ENCODE results near the gene TP63. TPM values are rescaled to one million over a fixed set of nuclear protein-coding genes. Genes with fewer than 3 reads are reported as not detected.
A peak's percentile ranks its signal among the peaks of the same experiment; 100 is the strongest.

Gene TP63
- total RNA-seq, 1 donor from 2014 or later, result 1.1 TPM

DNA sequence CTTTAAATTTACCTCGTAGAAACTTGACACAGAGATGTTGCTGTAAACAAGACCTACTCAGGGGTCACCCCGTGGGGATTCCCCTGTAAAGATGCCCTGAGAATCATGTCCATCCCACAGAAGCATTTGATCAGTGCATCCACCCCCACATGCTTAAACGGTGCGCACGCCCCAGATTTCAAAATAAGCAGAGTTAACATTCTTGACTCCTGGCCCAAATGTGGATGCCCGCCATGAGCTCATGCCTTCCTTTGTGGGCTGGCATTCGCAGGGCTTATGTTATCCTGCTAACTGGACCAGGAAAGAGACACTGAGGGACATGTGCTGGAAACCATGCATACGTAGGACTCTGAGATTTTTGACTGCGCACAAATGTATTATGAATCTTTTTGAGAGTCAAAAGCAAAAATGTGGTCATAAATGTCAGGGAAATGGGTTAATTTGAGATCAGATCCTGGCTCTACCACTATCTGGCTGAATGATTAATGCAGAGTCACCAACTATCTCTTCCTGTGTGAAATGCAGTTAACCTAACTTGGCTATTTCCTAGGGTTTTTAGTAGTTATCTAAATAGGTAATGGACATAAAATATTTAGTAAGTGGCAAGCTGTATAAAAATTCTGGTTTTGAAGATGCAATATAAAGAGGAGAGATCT, 9.1 kb upstream of the TP63 start:
- no peak overlapping the region for H3K27ac ChIP-seq (ENCODE audit: low read depth, low read length)
- no peak for FAIRE-seq
- H2AFZ ChIP-seq (ENCODE audit: low read depth, low read length), result no peak overlapping the region

DNA sequence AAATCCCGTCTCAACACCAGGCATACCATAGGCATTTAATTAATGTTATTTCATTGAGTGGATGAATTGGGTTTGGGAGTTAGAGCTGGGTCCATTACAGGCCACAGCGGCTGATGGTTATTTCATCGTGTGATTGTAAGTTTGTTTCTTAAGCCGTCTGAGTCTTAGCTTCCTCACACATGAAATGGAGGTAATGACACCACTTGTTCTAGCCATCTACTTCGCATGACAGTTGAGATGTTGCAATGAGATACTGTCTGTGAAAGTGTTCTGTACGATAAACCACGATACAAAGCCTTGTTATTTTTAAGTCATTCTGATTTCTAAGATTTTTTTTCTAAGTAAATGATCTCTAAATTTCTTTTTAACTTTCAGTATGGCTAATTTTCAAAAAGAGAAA, 8.6 kb upstream of the TP63 start:
- Histone ChIP-seq H3K9me3 (ENCODE audit: insufficient read depth, low read depth, low read length) (no peaks in the 10 kb centered on the region), H2AFZ (ENCODE audit: low read depth, low read length) (no peak overlapping the region), H3K4me1 (ENCODE audit: insufficient read depth, low read length) (no peaks in the 10 kb centered on the region), H3K79me2 (ENCODE audit: insufficient read depth, low read length) (no peaks in the 10 kb centered on the region), H3K27ac (ENCODE audit: low read depth, low read length) (no peak overlapping the region), H3K9ac (ENCODE audit: low read length) (no peak overlapping the region), H3K4me3 (ENCODE audit: insufficient read depth, low read depth, low read length) (no peak overlapping the region), H3K27me3 (ENCODE audit: insufficient read depth, low read length) (no peaks in the 10 kb centered on the region), H3K4me2 (ENCODE audit: low read length) (no peak overlapping the region), H3K36me3 (ENCODE audit: insufficient read depth, low read length) (no peaks in the 10 kb centered on the region), H4K20me1 (ENCODE audit: insufficient read depth, low read length) (no peaks in the 10 kb centered on the region)
- Mint-ChIP-seq H3K4me3 (ENCODE audit: unreplicated experiment) (no peak overlapping the region), H3K36me3 (ENCODE audit: low read depth, unreplicated experiment) (no peaks in the 10 kb centered on the region), H3K4me1 (ENCODE audit: low read depth, unreplicated experiment) (peaks cover 1% of the 10 kb centered on the region), H3K9me3 (ENCODE audit: unreplicated experiment) (no peaks in the 10 kb centered on the region), H3K27ac (ENCODE audit: unreplicated experiment) (no peak overlapping the region), H3K27me3 (ENCODE audit: low read depth, unreplicated experiment) (no peaks in the 10 kb centered on the region)
- DNase-seq (ENCODE audit: low read depth) (no peak), FAIRE-seq (no peak)
- TF ChIP-seq, protein P1, sequence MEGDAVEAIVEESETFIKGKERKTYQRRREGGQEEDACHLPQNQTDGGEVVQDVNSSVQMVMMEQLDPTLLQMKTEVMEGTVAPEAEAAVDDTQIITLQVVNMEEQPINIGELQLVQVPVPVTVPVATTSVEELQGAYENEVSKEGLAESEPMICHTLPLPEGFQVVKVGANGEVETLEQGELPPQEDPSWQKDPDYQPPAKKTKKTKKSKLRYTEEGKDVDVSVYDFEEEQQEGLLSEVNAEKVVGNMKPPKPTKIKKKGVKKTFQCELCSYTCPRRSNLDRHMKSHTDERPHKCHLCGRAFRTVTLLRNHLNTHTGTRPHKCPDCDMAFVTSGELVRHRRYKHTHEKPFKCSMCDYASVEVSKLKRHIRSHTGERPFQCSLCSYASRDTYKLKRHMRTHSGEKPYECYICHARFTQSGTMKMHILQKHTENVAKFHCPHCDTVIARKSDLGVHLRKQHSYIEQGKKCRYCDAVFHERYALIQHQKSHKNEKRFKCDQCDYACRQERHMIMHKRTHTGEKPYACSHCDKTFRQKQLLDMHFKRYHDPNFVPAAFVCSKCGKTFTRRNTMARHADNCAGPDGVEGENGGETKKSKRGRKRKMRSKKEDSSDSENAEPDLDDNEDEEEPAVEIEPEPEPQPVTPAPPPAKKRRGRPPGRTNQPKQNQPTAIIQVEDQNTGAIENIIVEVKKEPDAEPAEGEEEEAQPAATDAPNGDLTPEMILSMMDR (IDR thresholded peaks at IDR 0.05; ENCODE audit: insufficient read depth, low read depth, low read length), result no peak
- no peak for TF ChIP-seq EZH2 (IDR thresholded peaks at IDR 0.05; ENCODE audit: insufficient read depth, low read length)

More for the DNA sequence above, 9.1 kb upstream of the TP63 start:
- peak; percentile 6 for DNase-seq (ENCODE audit: low read depth)
- Histone ChIP-seq H3K4me2 (ENCODE audit: low read length) (no peak overlapping the region), H3K27me3 (ENCODE audit: insufficient read depth, low read length) (no peaks in the 10 kb centered on the region), H3K4me1 (ENCODE audit: insufficient read depth, low read length) (no peaks in the 10 kb centered on the region), H3K9ac (ENCODE audit: low read length) (no peak overlapping the region), H3K4me3 (ENCODE audit: insufficient read depth, low read depth, low read length) (no peak overlapping the region), H3K9me3 (ENCODE audit: insufficient read depth, low read depth, low read length) (no peaks in the 10 kb centered on the region), H4K20me1 (ENCODE audit: insufficient read depth, low read length) (no peaks in the 10 kb centered on the region), H3K79me2 (ENCODE audit: insufficient read depth, low read length) (no peaks in the 10 kb centered on the region), H3K36me3 (ENCODE audit: insufficient read depth, low read length) (no peaks in the 10 kb centered on the region)
- H3K36me3 Mint-ChIP-seq (ENCODE audit: low read depth, unreplicated experiment), result no peaks in the 10 kb centered on the region
- H3K27ac Mint-ChIP-seq (ENCODE audit: unreplicated experiment), result no peak overlapping the region
- H3K4me1 Mint-ChIP-seq (ENCODE audit: low read depth, unreplicated experiment), result peaks cover 1% of the 10 kb centered on the region
- H3K4me3 Mint-ChIP-seq (ENCODE audit: unreplicated experiment), result no peak overlapping the region
- TF ChIP-seq, protein P1 (IDR thresholded peaks at IDR 0.05; ENCODE audit: insufficient read depth, low read depth, low read length), result no peak
- TF ChIP-seq EZH2 (IDR thresholded peaks at IDR 0.05; ENCODE audit: insufficient read depth, low read length), result no peak
- no peaks in the 10 kb centered on the region for H3K27me3 Mint-ChIP-seq (ENCODE audit: low read depth, unreplicated experiment)
- no peaks in the 10 kb centered on the region for H3K9me3 Mint-ChIP-seq (ENCODE audit: unreplicated experiment)

DNA sequence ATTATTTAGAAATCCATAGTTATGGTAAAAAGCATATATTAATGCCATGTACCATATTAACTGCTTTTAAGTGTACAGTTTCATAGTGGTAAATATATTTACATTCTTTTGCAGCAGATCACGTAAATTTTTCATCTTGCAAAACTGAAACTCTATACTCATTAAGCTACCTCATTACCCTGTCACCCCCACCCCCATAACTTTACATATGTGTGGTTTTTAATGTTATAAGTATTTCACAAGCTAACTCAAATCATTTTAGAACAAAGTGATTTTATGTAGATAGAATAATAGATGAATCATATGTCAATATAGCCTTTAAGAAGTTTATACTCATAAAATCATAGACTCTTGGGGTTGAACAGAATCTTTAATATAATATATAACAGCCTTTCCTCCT, 7.1 kb upstream of the TP63 start:
- Mint-ChIP-seq H3K27ac (ENCODE audit: unreplicated experiment) (no peak overlapping the region), H3K27me3 (ENCODE audit: low read depth, unreplicated experiment) (no peaks in the 10 kb centered on the region), H3K4me1 (ENCODE audit: low read depth, unreplicated experiment) (peaks cover 1% of the 10 kb centered on the region), H3K9me3 (ENCODE audit: unreplicated experiment) (no peaks in the 10 kb centered on the region), H3K36me3 (ENCODE audit: low read depth, unreplicated experiment) (no peaks in the 10 kb centered on the region), H3K4me3 (ENCODE audit: unreplicated experiment) (no peak overlapping the region)
- Histone ChIP-seq H3K36me3 (ENCODE audit: insufficient read depth, low read length) (no peaks in the 10 kb centered on the region), H4K20me1 (ENCODE audit: insufficient read depth, low read length) (no peaks in the 10 kb centered on the region), H3K79me2 (ENCODE audit: insufficient read depth, low read length) (no peaks in the 10 kb centered on the region), H3K4me3 (ENCODE audit: insufficient read depth, low read depth, low read length) (no peak overlapping the region), H3K27ac (ENCODE audit: low read depth, low read length) (no peak overlapping the region), H3K9ac (ENCODE audit: low read length) (no peak overlapping the region), H3K27me3 (ENCODE audit: insufficient read depth, low read length) (no peaks in the 10 kb centered on the region), H3K9me3 (ENCODE audit: insufficient read depth, low read depth, low read length) (no peaks in the 10 kb centered on the region), H3K4me1 (ENCODE audit: insufficient read depth, low read length) (no peaks in the 10 kb centered on the region), H3K4me2 (ENCODE audit: low read length) (no peak overlapping the region), H2AFZ (ENCODE audit: low read depth, low read length) (no peak overlapping the region)
- FAIRE-seq (no peak), DNase-seq (ENCODE audit: low read depth) (no peak)
- no peak for TF ChIP-seq EZH2 (IDR thresholded peaks at IDR 0.05; ENCODE audit: insufficient read depth, low read length)
- TF ChIP-seq, protein P1 (IDR thresholded peaks at IDR 0.05; ENCODE audit: insufficient read depth, low read depth, low read length), result no peak

Data from astrocyte (in vitro differentiated cells and primary cell).